ENCODE results near the gene CEP89.

CEP89 gene

DNA sequence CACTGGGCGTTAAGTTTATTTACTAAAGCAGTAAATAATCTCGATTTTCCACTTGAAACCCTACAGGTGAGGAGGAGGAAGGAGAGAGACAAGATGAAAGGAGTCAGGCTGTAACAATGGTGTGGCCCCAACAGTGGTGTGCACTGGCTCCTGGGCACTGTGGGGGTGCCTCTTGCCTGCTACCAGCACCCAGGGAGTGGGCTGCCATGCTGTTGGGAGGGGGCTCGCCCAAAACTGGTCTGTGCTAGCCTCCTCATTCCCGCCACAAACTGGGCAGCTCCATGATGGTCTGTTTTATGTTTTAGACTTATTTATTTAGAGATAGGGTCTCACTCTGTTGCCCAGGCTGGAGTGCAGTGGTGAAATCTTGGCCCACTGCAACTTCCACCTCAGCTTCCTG, 52.4 kb downstream of the CEP89 start:
- Histone ChIP-seq H3K79me2 (ENCODE audit: low read length) (no peaks in the 10 kb centered on the region), H3K27ac (ENCODE audit: low read length) (no peak overlapping the region), H3K36me3 (replicated peaks; ENCODE audit: low read depth, low read length) (peaks cover 3% of the 10 kb centered on the region), H3K4me3 (ENCODE audit: low read length) (no peak overlapping the region), H3K9me3 (ENCODE audit: insufficient read depth, low read length) (no peaks in the 10 kb centered on the region), H3K27me3 (ENCODE audit: low read depth, low read length) (no peaks in the 10 kb centered on the region), H3K4me1 (ENCODE audit: low read length) (no peaks in the 10 kb centered on the region), H4K20me1 (ENCODE audit: insufficient read depth, low read length) (no peaks in the 10 kb centered on the region), H3K9ac (ENCODE audit: low read length) (no peak overlapping the region), H3K4me2 (ENCODE audit: low read length) (no peak overlapping the region), H2AFZ (ENCODE audit: low read depth, low read length) (no peak overlapping the region)
- TF ChIP-seq, protein P1, sequence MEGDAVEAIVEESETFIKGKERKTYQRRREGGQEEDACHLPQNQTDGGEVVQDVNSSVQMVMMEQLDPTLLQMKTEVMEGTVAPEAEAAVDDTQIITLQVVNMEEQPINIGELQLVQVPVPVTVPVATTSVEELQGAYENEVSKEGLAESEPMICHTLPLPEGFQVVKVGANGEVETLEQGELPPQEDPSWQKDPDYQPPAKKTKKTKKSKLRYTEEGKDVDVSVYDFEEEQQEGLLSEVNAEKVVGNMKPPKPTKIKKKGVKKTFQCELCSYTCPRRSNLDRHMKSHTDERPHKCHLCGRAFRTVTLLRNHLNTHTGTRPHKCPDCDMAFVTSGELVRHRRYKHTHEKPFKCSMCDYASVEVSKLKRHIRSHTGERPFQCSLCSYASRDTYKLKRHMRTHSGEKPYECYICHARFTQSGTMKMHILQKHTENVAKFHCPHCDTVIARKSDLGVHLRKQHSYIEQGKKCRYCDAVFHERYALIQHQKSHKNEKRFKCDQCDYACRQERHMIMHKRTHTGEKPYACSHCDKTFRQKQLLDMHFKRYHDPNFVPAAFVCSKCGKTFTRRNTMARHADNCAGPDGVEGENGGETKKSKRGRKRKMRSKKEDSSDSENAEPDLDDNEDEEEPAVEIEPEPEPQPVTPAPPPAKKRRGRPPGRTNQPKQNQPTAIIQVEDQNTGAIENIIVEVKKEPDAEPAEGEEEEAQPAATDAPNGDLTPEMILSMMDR (IDR thresholded peaks at IDR 0.05; ENCODE audit: low read depth, low read length), result no peak
- no peak for TF ChIP-seq EZH2phosphoT487 (IDR thresholded peaks at IDR 0.05; ENCODE audit: low read depth)

DNA sequence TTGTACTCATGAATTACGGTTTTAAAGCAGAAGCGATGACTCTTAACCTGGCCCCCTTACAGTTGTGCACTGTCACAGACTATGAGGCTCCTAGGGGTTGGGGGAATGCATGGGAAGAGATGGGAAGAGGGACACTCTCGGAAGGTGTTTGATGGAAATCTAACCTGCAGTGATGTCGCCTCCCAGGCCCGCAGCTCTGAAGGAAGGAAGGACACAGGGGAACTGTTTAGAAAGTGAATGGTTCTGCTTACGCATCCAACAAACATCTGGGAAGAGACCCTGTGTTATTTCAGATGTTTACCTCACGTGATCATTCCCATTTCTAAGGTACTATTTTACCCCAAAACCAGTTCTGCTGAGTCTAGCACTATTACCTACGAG, 54.2 kb downstream of the CEP89 start:
- Histone ChIP-seq H3K9me3 (ENCODE audit: insufficient read depth, low read length) (no peaks in the 10 kb centered on the region), H4K20me1 (ENCODE audit: insufficient read depth, low read length) (no peaks in the 10 kb centered on the region), H3K4me2 (ENCODE audit: low read length) (no peak overlapping the region), H2AFZ (ENCODE audit: low read depth, low read length) (no peak overlapping the region), H3K27me3 (ENCODE audit: low read depth, low read length) (no peaks in the 10 kb centered on the region), H3K36me3 (replicated peaks; ENCODE audit: low read depth, low read length) (no peaks in the 10 kb centered on the region), H3K4me1 (ENCODE audit: low read length) (no peaks in the 10 kb centered on the region), H3K4me3 (ENCODE audit: low read length) (no peak overlapping the region), H3K79me2 (ENCODE audit: low read length) (no peaks in the 10 kb centered on the region), H3K9ac (ENCODE audit: low read length) (no peak overlapping the region), H3K27ac (ENCODE audit: low read length) (no peak overlapping the region)
- TF ChIP-seq EZH2phosphoT487 (IDR thresholded peaks at IDR 0.05; ENCODE audit: low read depth), result no peak
- TF ChIP-seq, protein P1 (IDR thresholded peaks at IDR 0.05; ENCODE audit: low read depth, low read length), result no peak

DNA sequence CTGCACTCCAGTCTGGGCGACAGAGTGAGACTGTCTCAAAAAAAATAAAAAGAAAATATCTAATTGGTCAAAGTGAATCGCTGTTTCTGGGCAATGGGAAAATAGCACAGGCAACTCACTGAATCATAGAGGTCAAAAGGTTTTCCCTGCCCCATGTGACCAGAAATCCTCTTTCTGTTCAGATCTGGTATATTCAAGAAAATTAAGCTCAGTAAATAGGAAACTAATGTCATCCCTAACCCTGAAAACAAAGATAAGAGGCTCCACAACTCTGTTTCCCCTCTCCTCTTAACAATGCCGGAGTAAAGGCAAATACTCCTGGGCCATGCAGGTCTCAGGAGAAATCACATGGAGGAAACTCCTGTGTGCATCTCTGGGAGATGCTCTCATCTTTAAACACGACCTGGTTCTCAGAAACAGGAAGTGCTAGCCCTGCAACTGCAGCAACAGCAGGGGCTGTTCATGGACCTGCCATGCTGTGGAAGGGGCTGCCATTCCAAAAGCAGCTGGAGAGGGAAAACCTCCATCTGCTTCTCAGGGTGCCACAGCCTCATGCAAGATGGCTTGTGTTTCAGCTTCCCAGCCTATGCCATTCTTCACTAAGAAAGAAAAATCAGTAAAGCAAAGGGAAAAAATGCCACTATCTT, 54.7 kb downstream of the CEP89 start:
- H3K9me3 ChIP-seq (ENCODE audit: insufficient read depth, low read length), result no peaks in the 10 kb centered on the region
- H3K27me3 ChIP-seq (ENCODE audit: low read depth, low read length), result no peaks in the 10 kb centered on the region
- no peaks in the 10 kb centered on the region for H3K79me2 ChIP-seq (ENCODE audit: low read length)
- H3K27ac ChIP-seq (ENCODE audit: low read length), result no peak overlapping the region
- no peaks in the 10 kb centered on the region for H3K4me1 ChIP-seq (ENCODE audit: low read length)
- no peaks in the 10 kb centered on the region for H4K20me1 ChIP-seq (ENCODE audit: insufficient read depth, low read length)
- TF ChIP-seq, protein P1 (IDR thresholded peaks at IDR 0.05; ENCODE audit: low read depth, low read length), result no peak
- no peak for TF ChIP-seq EZH2phosphoT487 (IDR thresholded peaks at IDR 0.05; ENCODE audit: low read depth)
- no peak overlapping the region for H3K9ac ChIP-seq (ENCODE audit: low read length)
- no peak overlapping the region for H3K4me3 ChIP-seq (ENCODE audit: low read length)
- H3K36me3 ChIP-seq (replicated peaks; ENCODE audit: low read depth, low read length), result no peaks in the 10 kb centered on the region
- H3K4me2 ChIP-seq (ENCODE audit: low read length), result no peak overlapping the region
- H2AFZ ChIP-seq (ENCODE audit: low read depth, low read length), result no peak overlapping the region

DNA sequence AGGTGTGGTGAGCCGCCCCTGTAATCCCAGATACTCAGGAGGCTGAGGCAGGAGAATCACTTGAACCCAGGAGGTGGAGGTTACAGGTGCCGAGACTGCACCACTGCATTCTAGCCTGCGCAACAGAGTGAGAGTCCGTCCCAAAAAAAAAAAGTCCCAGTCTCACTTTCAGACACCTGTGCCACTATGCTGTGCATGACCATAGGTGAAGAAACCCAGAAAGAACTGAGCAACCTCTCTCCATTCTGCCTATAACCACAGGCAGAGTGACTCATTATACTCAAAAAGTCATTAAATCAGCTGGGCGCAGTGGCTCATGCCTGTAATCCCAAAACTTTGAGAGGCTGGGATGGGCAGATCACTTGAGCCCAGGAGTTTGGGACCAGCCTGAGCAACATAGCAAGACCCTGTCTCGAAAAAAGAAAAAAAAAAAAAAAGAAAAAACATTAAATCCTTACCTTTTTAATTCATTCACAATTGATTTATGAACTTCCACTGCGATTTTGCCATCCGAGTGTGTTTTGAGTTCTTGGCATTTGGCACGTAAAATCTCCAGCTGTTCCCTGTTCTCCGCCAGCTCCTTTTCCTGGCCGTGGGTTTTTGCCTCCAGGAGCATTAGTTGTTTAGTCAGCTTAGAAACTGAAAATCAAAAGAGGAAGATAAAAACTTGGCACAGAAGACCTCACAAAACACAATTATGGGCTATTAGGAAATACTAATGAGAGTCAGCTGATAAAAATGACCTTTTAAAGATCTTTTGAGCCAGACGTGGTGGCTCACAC, 56.7 kb downstream of the CEP89 start:
- Histone ChIP-seq H3K4me1 (ENCODE audit: low read length) (no peaks in the 10 kb centered on the region), H2AFZ (ENCODE audit: low read depth, low read length) (no peak overlapping the region), H3K9me3 (ENCODE audit: insufficient read depth, low read length) (no peaks in the 10 kb centered on the region), H4K20me1 (ENCODE audit: insufficient read depth, low read length) (no peaks in the 10 kb centered on the region), H3K27ac (ENCODE audit: low read length) (no peak overlapping the region), H3K79me2 (ENCODE audit: low read length) (no peaks in the 10 kb centered on the region), H3K4me2 (ENCODE audit: low read length) (no peak overlapping the region), H3K36me3 (replicated peaks; ENCODE audit: low read depth, low read length) (no peaks in the 10 kb centered on the region), H3K9ac (ENCODE audit: low read length) (no peak overlapping the region), H3K4me3 (ENCODE audit: low read length) (no peak overlapping the region), H3K27me3 (ENCODE audit: low read depth, low read length) (no peaks in the 10 kb centered on the region)
- no peak for TF ChIP-seq EZH2phosphoT487 (IDR thresholded peaks at IDR 0.05; ENCODE audit: low read depth)
- TF ChIP-seq, protein P1 (IDR thresholded peaks at IDR 0.05; ENCODE audit: low read depth, low read length), result no peak

Data from OCI-LY3 (cell line).